Measurements from ENCODE around the gene TXLNA.

- TF ChIP-seq CTCF (IDR thresholded peaks at IDR 0.05) = no peak
- TF ChIP-seq POLR2A (IDR thresholded peaks at IDR 0.05) = no peak
These were observed 2.6 kb downstream of the TXLNA start for GRCh38 chr1:32182060-32182459.

Data from esophagus squamous epithelium (tissue), 4 donors.